ENCODE data around the gene TMEM150B. TPM values are rescaled to one million over a fixed set of nuclear protein-coding genes. Genes with fewer than 3 reads are reported as not detected.

Gene TMEM150B
- total RNA-seq, 1 experiment from 2014 or later = not detected

DNA sequence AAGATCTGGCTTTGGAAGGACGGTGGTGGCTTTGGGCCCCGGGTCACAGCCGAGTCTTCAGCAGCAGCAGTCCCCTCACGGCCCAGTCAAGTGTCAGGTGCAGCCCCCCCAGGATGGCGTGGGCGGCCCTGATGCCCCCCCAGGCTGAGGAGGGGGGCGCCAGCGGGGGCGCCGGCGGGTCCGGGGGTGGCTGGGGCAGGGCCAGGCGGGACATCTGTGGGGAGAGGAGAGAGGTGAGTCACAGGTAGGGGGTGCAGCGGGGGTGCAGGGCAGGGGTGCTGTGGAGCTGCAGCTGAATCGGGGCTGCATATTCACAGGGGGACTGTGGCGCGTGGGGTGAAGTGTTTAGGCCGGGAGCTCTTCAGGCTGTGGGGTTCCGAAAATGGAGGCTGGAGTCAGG lies 40.8 kb upstream of the TMEM150B start:
- BruUV-seq (replicated peaks) = no TSS peak
- Histone ChIP-seq H3K4me3 (no peak overlapping the region), H3K9me3 (ENCODE audit: insufficient read depth, low read depth) (no peaks in the 10 kb centered on the region), H3K27me3 (ENCODE audit: insufficient read depth, low read depth) (peaks cover 5% of the 10 kb centered on the region; the same call in 1 of the 2 replicates), H3K36me3 (ENCODE audit: low read depth) (no peaks in the 10 kb centered on the region), H3F3A (ENCODE audit: insufficient read depth, low read depth) (peaks cover 28% of the 10 kb centered on the region; the same call in 1 of the 2 replicates), H3K4me2 (no peak overlapping the region), H3K27ac (no peak overlapping the region), H3K9me2 (ENCODE audit: insufficient read depth) (no peaks in the 10 kb centered on the region), H4K20me1 (ENCODE audit: insufficient read depth) (no peaks in the 10 kb centered on the region), H2AFZ (no peak overlapping the region), H3K79me2 (ENCODE audit: low read depth) (no peaks in the 10 kb centered on the region), H3K4me1 (replicated peaks; ENCODE audit: insufficient read depth) (peaks cover 12% of the 10 kb centered on the region; the same call in 1 of the 2 replicates)
- DNase-seq = no peak
- CTCF ChIA-PET = no interaction called here
- no peak for TF ChIP-seq EZH2 (IDR thresholded peaks at IDR 0.05; ENCODE audit: low read depth)
- TF ChIP-seq, protein P1, sequence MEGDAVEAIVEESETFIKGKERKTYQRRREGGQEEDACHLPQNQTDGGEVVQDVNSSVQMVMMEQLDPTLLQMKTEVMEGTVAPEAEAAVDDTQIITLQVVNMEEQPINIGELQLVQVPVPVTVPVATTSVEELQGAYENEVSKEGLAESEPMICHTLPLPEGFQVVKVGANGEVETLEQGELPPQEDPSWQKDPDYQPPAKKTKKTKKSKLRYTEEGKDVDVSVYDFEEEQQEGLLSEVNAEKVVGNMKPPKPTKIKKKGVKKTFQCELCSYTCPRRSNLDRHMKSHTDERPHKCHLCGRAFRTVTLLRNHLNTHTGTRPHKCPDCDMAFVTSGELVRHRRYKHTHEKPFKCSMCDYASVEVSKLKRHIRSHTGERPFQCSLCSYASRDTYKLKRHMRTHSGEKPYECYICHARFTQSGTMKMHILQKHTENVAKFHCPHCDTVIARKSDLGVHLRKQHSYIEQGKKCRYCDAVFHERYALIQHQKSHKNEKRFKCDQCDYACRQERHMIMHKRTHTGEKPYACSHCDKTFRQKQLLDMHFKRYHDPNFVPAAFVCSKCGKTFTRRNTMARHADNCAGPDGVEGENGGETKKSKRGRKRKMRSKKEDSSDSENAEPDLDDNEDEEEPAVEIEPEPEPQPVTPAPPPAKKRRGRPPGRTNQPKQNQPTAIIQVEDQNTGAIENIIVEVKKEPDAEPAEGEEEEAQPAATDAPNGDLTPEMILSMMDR (conservative IDR thresholded peaks at IDR 0.05) = no peak
- POLR2A ChIA-PET (ENCODE audit: unreplicated experiment) = no interaction called here
- intact Hi-C loops (cut with micrococcal nuclease; ENCODE audit: unreplicated experiment) = no loop called here

DNA sequence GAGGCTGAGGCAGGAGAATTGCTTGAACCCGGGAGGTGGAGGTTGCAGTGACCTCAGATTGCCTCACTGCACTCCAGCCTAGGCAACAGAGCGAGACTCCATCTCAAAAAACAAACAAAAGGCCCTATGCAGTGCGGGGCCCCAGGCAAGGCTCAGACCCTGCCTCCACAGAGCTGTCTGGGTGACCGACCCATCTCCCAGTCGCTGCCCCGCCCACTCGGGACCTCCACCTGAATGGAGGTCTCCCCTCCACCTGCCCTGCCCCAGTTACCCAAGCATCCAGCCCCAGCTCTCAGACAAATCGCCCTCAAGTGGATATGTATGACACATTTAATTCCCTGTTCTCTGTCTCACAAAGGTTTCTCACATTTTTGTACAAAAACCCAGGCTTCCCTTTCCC lies 40.1 kb upstream of the TMEM150B start:
- H3K4me2 ChIP-seq = no peak overlapping the region
- H3K79me2 ChIP-seq (ENCODE audit: low read depth) = no peaks in the 10 kb centered on the region
- H3F3A ChIP-seq (ENCODE audit: insufficient read depth, low read depth) = peaks cover 23% of the 10 kb centered on the region; the same call in 1 of the 2 replicates
- no TSS peak for BruUV-seq (replicated peaks)
- H3K36me3 ChIP-seq (ENCODE audit: low read depth) = no peaks in the 10 kb centered on the region
- no peak for DNase-seq
- no peak overlapping the region for H2AFZ ChIP-seq
- no peaks in the 10 kb centered on the region for H3K9me2 ChIP-seq (ENCODE audit: insufficient read depth)
- intact Hi-C loops (cut with micrococcal nuclease; ENCODE audit: unreplicated experiment) = no loop called here
- peaks cover 6% of the 10 kb centered on the region; the same call in 1 of the 2 replicates for H3K4me1 ChIP-seq (replicated peaks; ENCODE audit: insufficient read depth)
- ChIA-PET CTCF (no interaction called here), POLR2A (ENCODE audit: unreplicated experiment) (no interaction called here)
- H3K27ac ChIP-seq = no peak overlapping the region
- no peaks in the 10 kb centered on the region for H3K9me3 ChIP-seq (ENCODE audit: insufficient read depth, low read depth)
- H4K20me1 ChIP-seq (ENCODE audit: insufficient read depth) = no peaks in the 10 kb centered on the region
- no peak for TF ChIP-seq EZH2 (IDR thresholded peaks at IDR 0.05; ENCODE audit: low read depth)
- TF ChIP-seq, protein P1 (conservative IDR thresholded peaks at IDR 0.05) = no peak
- no peaks in the 10 kb centered on the region; the same call in 1 of the 2 replicates for H3K27me3 ChIP-seq (ENCODE audit: insufficient read depth, low read depth)
- H3K4me3 ChIP-seq = no peak overlapping the region

DNA sequence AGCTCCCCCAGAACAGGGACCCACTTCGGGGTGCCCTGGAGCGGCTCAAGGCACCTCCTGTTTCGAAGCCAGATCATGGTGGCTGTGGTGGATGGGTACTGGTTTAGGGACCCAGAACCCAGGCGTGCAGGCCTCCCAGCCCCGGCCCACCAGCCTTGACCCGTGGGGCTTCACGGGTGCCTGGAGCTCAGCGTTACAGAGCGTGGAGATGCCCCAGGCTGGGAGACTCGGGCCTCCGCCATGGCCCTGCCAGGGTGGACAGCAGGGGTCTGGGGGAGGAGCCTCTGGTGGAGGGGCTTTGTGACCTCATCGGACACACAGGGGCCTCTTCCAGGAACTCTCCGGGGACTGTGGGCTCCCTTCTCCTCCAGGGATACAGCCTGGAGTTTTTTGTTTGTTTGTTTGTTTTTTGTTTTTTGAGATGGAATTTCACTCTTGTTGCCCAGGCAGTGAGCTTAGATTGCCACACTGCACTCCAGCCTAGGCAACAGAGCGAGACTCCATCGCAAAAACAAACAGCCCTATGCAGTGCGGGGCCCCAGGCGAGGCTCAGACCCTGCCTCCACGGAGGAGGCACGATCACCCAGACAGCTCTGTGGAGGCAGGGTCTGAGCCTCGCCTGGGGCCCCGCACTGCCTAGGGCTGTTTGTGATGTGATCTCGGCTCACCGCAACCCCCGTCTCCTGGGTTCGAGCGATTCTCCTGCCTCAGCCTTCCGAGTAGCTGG lies 38.0 kb upstream of the TMEM150B start, which contains the start of gene GARIN5B:
Gene GARIN5B, minus strand, starts transcription at position 271 of the 727 bp plus-strand sequence. Its CDS starts 194 bp downstream, at position 77.
- H3K9me3 ChIP-seq (ENCODE audit: insufficient read depth, low read depth) = no peaks in the 10 kb centered on the region
- TF ChIP-seq EZH2 (IDR thresholded peaks at IDR 0.05; ENCODE audit: low read depth) = no peak
- TF ChIP-seq, protein P1 (conservative IDR thresholded peaks at IDR 0.05) = no peak
- intact Hi-C loops (cut with micrococcal nuclease; ENCODE audit: unreplicated experiment) = no loop called here
- H3K4me3 ChIP-seq = no peak within 1 kb of the TSS
- H3K4me2 ChIP-seq = no peak within 1 kb of the TSS
- H3K79me2 ChIP-seq (ENCODE audit: low read depth) = no peaks in the 10 kb centered on the region
- H3K9me2 ChIP-seq (ENCODE audit: insufficient read depth) = no peaks in the 10 kb centered on the region
- no peak within 1 kb of the TSS for H2AFZ ChIP-seq
- H3K36me3 ChIP-seq (ENCODE audit: low read depth) = no peaks in the 10 kb centered on the region
- DNase-seq = no peak
- ChIA-PET POLR2A (ENCODE audit: unreplicated experiment) (interaction anchor here (0.6 to 0.7 kb wide), 2 partner anchors 13 to 33 kb away, joined by 5 to 10 read pairs; no protein-coding TSS in a partner anchor), CTCF (interaction anchor here (0.6 kb wide), 1 partner anchor 9 kb away, joined by 3 read pairs; no protein-coding TSS in a partner anchor)
- no TSS peak for BruUV-seq (replicated peaks)
- no peaks in the 10 kb centered on the region for H3K27me3 ChIP-seq (ENCODE audit: insufficient read depth, low read depth)
- no peak within 1 kb of the TSS for H3K27ac ChIP-seq
- no peaks in the 10 kb centered on the region for H4K20me1 ChIP-seq (ENCODE audit: insufficient read depth)
- H3F3A ChIP-seq (ENCODE audit: insufficient read depth, low read depth) = peaks cover 15% of the 10 kb centered on the region; the same call in 1 of the 2 replicates
- H3K4me1 ChIP-seq (replicated peaks; ENCODE audit: insufficient read depth) = no peaks in the 10 kb centered on the region

Data from PC-9 (cell line).